Measurements from ENCODE around the gene OLR1.
"Not testable (repeated sequence)": the region's sequence is repeated elsewhere in the genome, so short reads cannot be mapped to it uniquely, and the experiment has no call there.

The OLR1 gene

DNA sequence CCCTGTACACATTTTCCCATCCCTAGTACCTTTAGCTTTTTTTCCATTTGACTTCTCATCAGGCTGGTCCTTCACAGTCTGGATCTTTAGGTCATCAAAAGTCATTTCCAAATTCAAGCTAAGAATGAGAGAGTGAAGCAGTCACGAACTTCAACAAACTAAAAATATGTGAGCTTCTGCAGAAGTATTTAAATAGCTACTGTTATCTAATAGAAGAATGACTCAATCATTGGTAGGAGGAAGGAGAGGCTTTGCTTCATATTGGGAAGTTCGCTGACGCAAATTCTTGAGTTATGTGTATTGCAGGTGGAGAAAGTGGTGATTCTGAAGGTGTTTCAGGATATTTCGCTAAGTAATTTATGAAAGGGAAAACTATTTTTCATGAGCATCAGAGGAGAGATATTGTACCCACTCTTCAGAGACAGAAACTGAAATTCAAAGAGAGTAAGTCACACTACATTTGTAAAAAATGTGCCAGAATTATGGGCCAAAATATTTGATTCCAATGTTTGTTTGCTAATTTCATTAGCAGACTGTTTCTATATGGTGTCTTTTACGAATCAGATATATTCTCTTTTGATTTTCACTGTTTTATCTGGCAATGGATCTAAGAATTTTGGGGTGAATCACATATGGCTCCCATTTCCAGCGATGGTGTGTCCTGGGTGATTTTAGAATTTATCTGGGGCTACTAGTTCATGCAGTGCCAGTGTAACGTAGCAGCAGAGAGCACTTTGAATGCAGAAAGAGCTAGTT lies at the start of gene OLR1:
TSS of gene OLR1 (minus strand) at position 160 of the 756 bp plus-strand sequence. CDS start at position 105, 55 bp downstream.
- TF ChIP-seq, protein P1, sequence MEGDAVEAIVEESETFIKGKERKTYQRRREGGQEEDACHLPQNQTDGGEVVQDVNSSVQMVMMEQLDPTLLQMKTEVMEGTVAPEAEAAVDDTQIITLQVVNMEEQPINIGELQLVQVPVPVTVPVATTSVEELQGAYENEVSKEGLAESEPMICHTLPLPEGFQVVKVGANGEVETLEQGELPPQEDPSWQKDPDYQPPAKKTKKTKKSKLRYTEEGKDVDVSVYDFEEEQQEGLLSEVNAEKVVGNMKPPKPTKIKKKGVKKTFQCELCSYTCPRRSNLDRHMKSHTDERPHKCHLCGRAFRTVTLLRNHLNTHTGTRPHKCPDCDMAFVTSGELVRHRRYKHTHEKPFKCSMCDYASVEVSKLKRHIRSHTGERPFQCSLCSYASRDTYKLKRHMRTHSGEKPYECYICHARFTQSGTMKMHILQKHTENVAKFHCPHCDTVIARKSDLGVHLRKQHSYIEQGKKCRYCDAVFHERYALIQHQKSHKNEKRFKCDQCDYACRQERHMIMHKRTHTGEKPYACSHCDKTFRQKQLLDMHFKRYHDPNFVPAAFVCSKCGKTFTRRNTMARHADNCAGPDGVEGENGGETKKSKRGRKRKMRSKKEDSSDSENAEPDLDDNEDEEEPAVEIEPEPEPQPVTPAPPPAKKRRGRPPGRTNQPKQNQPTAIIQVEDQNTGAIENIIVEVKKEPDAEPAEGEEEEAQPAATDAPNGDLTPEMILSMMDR (IDR thresholded peaks at IDR 0.05; ENCODE audit: extremely low read depth, missing control alignments): no peak
- no peak for DNase-seq (ENCODE audit: low spot score)

GRCh38 chr12:10220398-10221077 lies 48.6 kb upstream of the OLR1 start:
- TF ChIP-seq, protein P1 (IDR thresholded peaks at IDR 0.05; ENCODE audit: extremely low read depth, missing control alignments): no peak
- no peak for DNase-seq (ENCODE audit: low spot score)

DNA sequence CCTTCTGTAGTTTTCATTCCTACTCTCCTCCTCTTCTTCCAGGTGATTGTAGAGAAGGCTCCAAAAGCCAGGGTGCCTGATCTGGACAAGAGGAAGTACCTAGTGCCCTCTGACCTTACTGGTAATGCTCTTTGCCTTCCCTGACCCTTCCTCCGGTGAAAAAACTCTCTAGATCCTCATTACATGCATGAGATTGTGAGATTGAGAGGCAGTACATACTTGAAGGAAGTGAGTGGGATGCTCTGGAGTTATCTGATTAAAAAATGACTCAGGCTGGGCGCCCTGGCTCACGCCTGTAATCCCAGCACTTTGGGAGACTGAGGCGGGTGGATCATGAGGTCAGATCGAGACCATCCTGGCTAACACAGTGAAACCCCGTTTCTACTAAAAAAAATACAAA lies 46.1 kb upstream of the OLR1 start:
- TF ChIP-seq, protein P1 (IDR thresholded peaks at IDR 0.05; ENCODE audit: extremely low read depth, missing control alignments): no peak
- DNase-seq (ENCODE audit: low spot score): no peak

DNA sequence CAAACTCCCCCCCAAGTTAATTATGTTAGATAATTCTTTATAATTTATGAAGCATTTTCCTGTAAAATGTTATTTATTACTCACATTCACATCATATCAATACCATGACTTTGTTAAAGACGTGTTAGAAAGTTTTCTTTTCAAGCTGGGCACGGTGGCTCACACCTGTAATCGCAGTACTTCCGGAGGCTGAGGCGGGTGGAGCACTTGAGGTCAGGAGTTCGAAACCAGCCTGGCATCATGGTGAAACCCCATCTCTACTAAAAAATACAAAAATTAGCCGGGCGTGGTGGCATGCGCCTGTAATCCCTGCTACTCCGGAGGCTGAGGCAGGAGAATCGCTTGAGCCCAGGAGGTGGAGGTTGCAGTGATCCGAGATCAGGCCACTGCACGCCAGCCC lies 44.0 kb upstream of the OLR1 start:
- not testable (repeated sequence) for DNase-seq (ENCODE audit: low spot score)

DNA sequence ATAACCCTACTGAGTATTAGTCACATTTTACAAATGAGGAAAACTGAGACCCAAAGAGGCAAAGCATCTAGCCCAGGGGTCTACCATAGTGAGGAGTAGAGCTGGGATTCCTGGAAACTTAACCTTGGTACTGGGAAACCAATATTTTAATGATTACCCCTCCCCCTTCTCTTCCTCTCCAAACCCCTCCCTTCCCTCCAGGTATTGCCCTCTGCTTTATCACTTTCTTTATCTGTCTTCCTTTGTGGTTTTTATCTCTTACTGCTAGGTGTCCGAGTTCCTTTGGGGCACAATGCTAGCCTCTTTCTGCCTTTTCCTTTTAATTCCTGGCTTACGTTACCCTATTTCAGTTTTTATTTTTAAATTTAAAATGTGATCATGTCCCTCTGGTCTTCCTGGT lies 43.5 kb upstream of the OLR1 start:
- no peak for DNase-seq (ENCODE audit: low spot score)
- TF ChIP-seq, protein P1 (IDR thresholded peaks at IDR 0.05; ENCODE audit: extremely low read depth, missing control alignments): no peak

GRCh38 chr12:10214895-10215267 lies 42.9 kb upstream of the OLR1 start:
- TF ChIP-seq, protein P1 (IDR thresholded peaks at IDR 0.05; ENCODE audit: extremely low read depth, missing control alignments): no peak
- DNase-seq (ENCODE audit: low spot score): no peak

DNA sequence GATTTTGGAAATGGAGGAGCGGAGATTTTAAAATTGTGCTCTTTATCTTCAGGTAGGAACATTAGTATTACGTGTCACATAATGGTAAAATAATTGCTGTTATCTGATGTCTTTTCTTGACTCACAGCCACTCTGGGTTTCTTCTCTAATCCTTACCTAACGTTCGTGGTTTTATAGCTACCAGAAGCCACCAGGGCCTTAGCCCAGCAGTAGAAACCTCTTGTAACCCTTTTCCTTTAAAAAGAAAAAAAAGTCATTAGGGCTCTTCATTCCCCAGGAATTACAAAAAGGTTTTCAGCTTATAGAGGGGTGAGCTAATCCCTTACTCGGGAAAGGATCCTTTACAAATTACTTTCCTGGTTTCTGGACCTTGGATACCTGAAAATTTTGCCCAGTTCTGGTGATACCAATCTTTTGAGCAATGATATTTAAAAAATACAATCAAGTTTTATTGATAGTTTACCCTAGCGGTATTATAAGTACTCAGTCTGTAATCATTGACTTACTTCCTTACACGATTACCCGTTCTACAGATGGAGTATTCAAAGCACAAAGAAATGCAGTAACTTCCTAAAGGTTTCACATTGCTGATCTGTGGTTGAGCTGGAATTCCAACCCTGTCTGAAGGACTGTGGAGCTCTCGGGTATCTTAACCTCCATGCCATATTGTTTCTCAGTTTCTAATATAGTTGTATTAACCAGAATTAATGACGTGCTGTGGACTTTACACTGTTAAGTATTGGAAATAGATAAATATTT lies 42.4 kb upstream of the OLR1 start:
- no peak for DNase-seq (ENCODE audit: low spot score)
- TF ChIP-seq, protein P1 (IDR thresholded peaks at IDR 0.05; ENCODE audit: extremely low read depth, missing control alignments): no peak
